GM12864 (cell line): ENCODE data around the gene SPTBN2.
"Not testable (repeated sequence)": the region's sequence is repeated elsewhere in the genome, so short reads cannot be mapped to it uniquely, and the experiment has no call there.

Source experiments
- DNase-seq: peaks from one replicate; pipeline ENCODE4 v3.0.0-alpha.2; 2011; ENCODE audit warnings: low read depth
- H3K4me3 ChIP-seq: 2 replicates; pipeline ENCODE4 v1.5.1; 2011; ENCODE audit warnings: mild to moderate bottlenecking, low read depth, low read length, control low read depth
- TF ChIP-seq, protein P1 (sequence below): IDR thresholded peaks from 2 replicates; pipeline ENCODE4 v1.5.1; 2011; ENCODE audit warnings: low read depth, mild to moderate bottlenecking, moderate library complexity, low read length, control low read depth, inconsistent platforms; ENCODE audit errors: missing control alignments

Gene SPTBN2

GRCh38 chr11:66649903-66650302, 79.1 kb downstream of the SPTBN2 start:
- H3K4me3 ChIP-seq = no peak overlapping the region
- DNase-seq = no peak
- TF ChIP-seq, protein P1, sequence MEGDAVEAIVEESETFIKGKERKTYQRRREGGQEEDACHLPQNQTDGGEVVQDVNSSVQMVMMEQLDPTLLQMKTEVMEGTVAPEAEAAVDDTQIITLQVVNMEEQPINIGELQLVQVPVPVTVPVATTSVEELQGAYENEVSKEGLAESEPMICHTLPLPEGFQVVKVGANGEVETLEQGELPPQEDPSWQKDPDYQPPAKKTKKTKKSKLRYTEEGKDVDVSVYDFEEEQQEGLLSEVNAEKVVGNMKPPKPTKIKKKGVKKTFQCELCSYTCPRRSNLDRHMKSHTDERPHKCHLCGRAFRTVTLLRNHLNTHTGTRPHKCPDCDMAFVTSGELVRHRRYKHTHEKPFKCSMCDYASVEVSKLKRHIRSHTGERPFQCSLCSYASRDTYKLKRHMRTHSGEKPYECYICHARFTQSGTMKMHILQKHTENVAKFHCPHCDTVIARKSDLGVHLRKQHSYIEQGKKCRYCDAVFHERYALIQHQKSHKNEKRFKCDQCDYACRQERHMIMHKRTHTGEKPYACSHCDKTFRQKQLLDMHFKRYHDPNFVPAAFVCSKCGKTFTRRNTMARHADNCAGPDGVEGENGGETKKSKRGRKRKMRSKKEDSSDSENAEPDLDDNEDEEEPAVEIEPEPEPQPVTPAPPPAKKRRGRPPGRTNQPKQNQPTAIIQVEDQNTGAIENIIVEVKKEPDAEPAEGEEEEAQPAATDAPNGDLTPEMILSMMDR = no peak

- DNase-seq = no peak
- TF ChIP-seq, protein P1 = no peak
- H3K4me3 ChIP-seq = no peak overlapping the region
Measured at GRCh38 chr11:66646828-66647227, 82.2 kb downstream of the SPTBN2 start.

DNA sequence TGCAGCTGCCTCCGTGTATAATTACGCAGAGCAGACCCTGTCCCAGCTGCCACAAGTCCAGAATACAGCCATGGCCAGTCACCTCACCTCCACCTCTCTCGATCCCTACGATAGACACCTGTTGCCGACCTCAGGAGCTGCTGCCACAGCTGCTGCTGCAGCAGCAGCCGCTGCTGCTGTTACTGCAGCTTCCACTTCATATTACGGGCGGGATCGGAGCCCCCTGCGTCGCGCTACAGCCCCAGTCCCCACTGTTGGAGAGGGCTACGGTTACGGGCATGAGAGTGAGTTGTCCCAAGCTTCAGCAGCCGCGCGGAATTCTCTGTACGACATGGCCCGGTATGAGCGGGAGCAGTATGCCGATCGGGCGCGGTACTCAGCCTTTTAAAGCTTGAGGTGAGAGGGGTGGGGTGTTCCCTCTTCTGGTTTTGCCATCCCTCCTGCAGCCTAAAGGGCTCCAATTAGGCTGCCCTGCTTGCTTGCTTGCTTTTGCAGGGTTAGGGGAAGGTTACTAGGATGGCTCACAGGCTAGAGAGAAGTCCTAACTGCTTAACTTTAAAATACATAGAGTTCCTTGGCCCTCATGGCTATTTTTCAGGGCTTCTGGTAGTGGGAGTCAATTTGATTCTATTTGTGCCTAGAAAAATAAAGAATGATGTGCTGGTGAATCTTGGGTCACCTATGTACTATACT, 85.1 kb downstream of the SPTBN2 start:
- TF ChIP-seq, protein P1 = no peak
- no peak overlapping the region for H3K4me3 ChIP-seq

GRCh38 chr11:66641834-66642233, 87.2 kb downstream of the SPTBN2 start:
- TF ChIP-seq, protein P1 = no peak
- H3K4me3 ChIP-seq = no peak overlapping the region; the same call in 1 of the 2 replicates
- DNase-seq = no peak

More for the DNA sequence above, 85.1 kb downstream of the SPTBN2 start:
- DNase-seq = no peak

- peak overlapping the region; percentile 68 for H3K4me3 ChIP-seq
Measured at GRCh38 chr11:66639814-66640340, 89.1 kb downstream of the SPTBN2 start.

DNA sequence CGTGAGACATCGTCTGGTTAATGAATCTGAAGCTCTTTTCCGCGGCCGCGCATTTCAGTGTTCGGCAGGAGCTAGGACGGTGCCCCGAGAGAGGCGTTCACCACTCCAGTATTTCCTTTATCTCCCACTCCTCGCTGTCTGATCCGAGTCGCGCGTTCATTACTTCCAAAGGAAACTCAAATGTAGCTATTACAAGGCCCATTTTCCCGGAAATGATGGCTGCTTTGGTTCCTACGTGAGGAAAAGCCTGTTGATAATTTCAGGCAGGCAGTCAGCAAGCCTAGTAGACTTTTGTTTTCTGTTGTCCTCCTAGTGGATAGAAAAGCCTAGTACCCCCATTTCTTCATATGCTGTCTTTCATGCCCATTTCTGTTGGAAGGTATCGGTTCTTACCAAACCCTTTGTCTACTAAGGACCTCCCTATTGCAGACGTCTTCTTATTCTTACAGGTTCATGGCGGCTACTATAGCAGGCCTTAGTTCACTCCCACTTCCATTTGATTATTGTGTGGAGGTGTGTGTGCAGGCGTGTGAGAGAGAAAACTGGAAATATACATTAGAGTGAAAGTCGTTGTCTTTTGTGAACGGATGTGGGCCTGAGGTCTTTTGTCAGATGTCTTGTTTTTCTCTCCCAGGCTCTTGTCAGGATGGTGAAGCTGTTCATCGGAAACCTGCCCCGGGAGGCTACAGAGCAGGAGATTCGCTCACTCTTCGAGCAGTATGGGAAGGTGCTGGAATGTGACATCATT, 89.8 kb downstream of the SPTBN2 start:
- TF ChIP-seq, protein P1 = peak; percentile 21
- no peak for DNase-seq
- H3K4me3 ChIP-seq = peak overlapping the region; percentile 68

More at GRCh38 chr11:66639814-66640340, 89.1 kb downstream of the SPTBN2 start:
- DNase-seq = not testable (repeated sequence)
